GM19468 (cell line): Measurements from ENCODE around the gene RBM19.
"Not testable (repeated sequence)": the region's sequence is repeated elsewhere in the genome, so short reads cannot be mapped to it uniquely, and the experiment has no call there.

ENCODE experiments used
- ATAC-seq: cut with Tn5 transposase; IDR thresholded peaks from one replicate; pipeline ENCODE4 v1.9.1; 2021; ENCODE audit warnings: mild to moderate bottlenecking, moderate library complexity, moderate number of reproducible peaks; ENCODE audit not compliant: unreplicated experiment; ENCODE audit errors: extremely low read depth

The RBM19 gene

DNA sequence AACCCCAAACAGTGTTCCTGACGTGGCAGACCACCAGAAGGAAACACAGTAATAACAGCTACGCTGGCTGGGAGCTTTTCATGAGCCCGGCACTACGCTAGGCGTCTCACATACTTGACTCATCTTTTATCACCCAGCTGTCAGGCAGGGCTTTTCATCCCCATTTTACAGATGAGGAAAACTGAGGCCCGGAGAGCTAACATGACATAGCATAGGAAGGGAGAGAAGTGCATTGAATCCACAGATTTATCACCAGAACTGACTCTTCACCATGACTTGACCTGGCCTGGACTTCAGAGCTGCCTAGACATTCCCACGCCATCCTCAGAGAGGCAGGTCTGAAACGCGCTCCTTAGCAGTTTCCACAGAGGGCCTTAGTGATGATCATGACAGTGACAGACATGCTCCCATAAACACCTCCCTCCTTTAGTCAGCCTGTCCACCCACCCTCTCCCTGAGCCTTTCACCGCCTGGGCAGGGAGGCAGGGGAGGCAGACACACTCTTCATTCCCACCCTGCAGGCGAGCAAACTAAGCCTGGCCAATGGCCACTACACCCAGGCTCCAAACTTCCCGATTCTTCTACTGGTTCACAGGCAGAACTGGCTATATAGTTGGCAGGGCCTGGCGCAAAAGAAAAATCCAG is 56.2 kb downstream of the RBM19 start:
- no peak for ATAC-seq

- no peak for ATAC-seq
These were observed 57.5 kb downstream of the RBM19 start for GRCh38 chr12:113908584-113909100.

GRCh38 chr12:113907446-113908180 is 58.5 kb downstream of the RBM19 start:
- ATAC-seq, result no peak

DNA sequence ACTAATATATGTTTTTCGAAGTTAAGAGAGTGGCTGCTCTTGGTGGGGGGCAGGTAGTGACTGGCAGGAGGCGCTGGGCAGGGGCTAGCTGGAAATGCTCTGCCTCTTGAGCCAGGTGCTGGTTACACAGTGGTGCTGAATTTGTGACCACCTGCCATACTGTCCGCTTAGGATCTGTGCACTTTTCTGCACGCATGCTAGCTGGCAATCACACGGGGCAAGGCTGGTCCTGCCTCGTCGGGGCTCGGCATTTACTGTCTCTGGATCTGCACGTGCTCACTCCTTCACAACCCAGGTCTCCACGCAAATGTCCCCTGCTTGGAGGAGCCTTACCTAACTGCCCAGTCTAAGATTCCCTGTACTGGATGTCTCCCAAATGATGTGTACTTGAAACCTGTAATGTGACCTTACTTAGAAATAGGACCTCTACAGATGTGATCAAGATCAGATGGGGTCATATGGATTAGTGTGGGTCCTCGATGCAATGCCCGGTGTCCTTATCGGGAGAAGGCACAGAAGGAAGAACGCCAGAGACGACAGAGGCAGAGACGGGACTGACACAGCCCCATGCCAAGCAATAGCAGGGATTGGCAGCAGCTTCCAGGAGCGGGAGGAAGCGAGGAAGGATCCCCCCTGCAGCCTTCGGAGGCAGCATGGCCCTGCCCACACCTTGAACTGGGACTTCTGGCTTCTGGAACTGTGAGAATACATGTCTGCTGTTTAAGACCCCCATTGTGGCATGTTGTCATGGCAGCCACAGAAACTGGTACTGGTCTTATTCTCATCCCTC is 59.5 kb downstream of the RBM19 start:
- ATAC-seq, result no peak

DNA sequence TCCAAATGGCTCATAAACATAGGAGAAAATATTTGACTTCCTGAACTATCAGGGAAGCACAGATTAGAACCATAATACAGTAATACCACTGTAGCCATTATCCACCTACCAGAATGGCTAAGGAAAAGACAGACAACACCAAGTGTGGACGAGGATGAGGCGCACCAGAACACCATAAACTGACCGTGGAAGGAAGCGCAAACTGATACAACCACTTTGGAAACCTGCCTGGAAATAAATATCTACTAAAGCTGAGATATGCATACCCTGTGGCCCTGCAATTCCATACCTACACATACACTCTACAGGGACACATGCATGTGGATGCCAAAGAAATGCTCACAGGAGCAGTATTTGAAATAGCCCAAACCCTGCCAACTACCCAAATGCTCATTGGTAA is 60.3 kb downstream of the RBM19 start:
- ATAC-seq, result no peak

- no peak for ATAC-seq
These were observed 62.7 kb downstream of the RBM19 start for GRCh38 chr12:113903381-113903863.

DNA sequence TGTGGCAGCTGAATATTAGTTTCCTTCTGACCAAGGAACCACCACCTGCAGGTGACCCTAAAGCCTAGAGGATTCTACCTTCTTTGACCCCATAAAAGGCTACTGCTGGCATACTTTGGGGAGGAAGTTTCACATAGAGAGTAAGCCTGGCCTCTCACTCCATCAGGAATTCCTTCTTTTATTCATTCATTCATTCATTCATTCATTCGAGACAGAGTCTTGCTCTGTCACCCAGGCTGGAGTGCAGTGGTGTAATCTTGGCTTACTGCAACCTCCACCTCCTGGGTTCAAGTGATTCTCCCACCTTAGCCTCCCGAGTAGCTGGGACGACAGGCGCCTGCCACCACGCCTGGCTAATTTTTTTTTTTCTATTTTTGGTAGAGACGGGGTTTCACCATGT is 64.8 kb downstream of the RBM19 start:
- ATAC-seq, result not testable (repeated sequence)

- ATAC-seq, result no peak
These were observed 65.4 kb downstream of the RBM19 start for GRCh38 chr12:113900716-113901115.

- no peak for ATAC-seq
These were observed 66.3 kb downstream of the RBM19 start for GRCh38 chr12:113899561-113900471.

- no peak for ATAC-seq
These were observed 67.0 kb downstream of the RBM19 start for GRCh38 chr12:113899042-113899560.

DNA sequence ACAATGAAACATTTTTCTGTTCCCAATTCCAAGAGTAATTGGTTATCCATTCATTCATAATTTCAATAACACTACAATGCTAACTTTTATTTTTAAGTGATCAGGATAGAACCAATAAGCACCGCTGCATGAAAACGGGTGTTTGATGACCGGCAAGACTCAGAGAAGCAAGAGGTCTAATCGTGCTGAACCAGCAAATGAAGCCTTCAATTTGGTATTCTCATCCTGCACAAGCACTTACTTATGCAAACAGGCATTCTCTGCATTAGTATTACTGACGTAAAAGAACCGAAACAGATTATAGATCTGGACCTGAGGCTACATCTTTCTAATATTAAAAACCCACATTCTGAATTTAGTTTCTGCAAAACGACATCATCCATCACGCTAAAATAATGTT is 67.7 kb downstream of the RBM19 start:
- ATAC-seq, result no peak

DNA sequence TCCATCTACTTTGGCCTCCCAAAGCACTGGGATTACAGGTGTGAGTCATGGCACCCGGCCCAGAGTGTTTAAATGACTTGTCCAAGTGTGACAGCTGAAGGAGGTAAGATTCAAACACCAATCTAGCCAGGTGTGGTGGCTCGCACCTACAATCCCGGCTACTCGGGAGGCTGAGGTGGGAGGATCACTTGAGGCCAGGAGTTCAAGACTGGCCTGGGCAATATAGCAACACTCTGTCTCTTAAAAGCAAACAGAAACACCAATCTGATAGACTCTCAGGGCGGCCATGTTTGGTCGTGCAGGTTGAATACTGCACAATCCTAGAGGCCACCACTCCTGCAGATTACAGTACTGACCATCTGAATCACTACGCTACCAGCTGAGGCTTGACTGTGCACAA is 68.7 kb downstream of the RBM19 start:
- no peak for ATAC-seq

GRCh38 chr12:113896841-113897240 is 69.3 kb downstream of the RBM19 start:
- ATAC-seq, result no peak

DNA sequence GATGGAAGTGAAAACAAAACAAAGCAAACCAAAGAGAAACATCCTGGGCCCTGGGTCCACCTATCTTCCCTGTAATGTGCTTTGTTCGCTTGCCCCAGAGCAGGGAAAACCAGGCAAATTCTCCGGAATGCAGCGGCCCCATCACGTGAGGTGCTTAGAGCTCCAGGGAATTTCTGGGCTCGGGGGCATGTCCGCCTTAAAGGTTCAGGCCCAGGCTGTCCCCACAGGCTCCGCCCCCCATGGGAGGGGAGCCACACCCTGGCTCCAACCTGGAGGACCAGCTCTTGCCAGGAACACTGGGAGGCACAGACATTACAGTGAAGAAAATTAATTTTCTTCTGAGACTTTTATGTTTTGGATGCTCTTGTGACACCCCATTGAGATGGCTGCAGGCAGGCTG is 69.9 kb downstream of the RBM19 start:
- ATAC-seq, result no peak

- no peak for ATAC-seq
These were observed 70.9 kb downstream of the RBM19 start for GRCh38 chr12:113895176-113895575.

- ATAC-seq, result no peak
These were observed 71.4 kb downstream of the RBM19 start for GRCh38 chr12:113894697-113895096.

DNA sequence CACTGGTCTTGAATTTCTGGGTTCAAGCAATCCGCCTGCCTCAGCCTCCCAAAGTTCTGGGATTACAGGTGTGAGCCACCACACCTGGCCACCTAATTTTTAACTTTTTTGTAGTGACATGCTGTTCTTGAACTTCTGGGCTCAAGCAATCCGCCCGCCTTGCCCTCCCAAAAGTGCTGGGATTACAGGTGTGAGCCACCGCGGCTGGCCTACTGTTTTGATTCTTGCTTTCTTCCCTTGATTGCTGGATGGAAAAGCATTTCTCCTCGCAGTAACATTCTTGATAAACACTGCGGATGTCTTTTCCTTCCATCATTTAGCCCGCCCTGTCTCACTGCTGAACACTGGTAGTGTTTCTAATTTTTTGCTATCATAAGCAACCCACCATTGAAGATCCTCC is 72.9 kb downstream of the RBM19 start:
- no peak for ATAC-seq

DNA sequence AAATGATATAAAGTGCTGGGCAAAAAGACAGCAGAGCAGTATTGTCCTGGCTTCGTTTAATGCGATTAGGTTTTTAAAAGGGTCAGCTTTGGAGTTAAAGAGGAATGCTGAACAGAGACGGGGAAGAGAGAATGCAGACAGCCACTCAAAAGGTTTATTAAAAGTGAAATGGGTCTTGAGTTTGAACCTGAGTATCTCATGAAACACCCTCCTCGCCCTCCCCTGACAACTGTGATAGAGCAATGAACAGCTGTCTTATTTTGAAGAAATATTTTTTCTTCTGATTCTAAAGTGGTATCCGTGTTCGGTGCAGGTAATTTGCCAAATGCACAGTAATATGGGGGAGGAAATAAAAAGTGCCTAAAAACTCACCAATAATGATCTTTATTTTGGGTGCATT is 73.6 kb downstream of the RBM19 start:
- ATAC-seq, result no peak

DNA sequence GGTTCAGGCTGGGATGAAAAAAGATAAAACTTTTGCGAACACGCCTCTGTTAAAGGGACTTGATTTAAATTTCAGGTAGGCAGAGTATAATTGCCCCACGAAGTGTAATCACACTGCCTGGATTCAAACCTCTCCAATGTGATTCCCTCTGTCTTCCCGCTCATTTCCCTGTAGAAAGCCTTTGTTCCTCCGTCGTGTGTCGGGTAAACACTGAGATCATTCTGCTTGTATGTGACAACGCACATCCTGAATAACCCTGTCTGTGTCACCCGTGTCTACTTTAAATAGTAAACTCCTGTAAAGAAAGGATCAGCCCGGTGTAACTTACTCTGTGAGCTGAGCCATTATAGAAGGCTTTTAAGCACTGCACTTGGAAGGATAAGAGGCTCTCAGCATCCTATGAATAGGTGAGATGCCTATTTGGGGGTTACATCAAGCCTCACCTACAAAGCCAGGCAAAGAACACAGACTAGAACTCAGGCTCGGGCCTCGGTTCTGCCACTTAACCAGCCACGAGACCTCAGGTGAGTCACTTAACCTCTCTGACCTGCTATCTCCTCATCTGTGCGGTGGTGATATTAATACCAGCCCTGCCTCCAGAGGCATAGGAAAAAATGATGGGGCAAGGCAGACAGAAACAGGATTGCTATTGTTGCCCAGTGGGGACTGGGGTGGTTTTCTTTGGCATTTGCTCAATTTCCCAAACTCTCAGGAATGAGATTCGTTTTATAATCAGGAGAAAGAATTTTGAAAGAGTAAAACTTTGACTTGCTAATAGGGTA is 74.2 kb downstream of the RBM19 start:
- ATAC-seq, result no peak
